Muscle of leg (tissue), 11 donors: Measurements from ENCODE around the gene MAML2. TPM values are rescaled to one million over a fixed set of nuclear protein-coding genes. Genes with fewer than 3 reads are reported as not detected.

Experiments used
- DNase-seq: peaks from one replicate; pipeline ENCODE4 v3.0.0; 2013
- H3K27ac ChIP-seq: one replicate; pipeline ENCODE4 v1.5.1; 2013; ENCODE audit warnings: mild to moderate bottlenecking, low read length, control low read depth
- H3K27me3 ChIP-seq: one replicate; pipeline ENCODE4 v1.6.1; 2013; ENCODE audit warnings: low read length; ENCODE audit not compliant: control insufficient read depth, insufficient read depth
- H3K36me3 ChIP-seq: one replicate; pipeline ENCODE4 v1.6.1; 2013; ENCODE audit warnings: low read length; ENCODE audit not compliant: control insufficient read depth, insufficient read depth
- H3K4me1 ChIP-seq: one replicate; pipeline ENCODE4 v1.6.1; 2013; ENCODE audit warnings: low read length; ENCODE audit not compliant: control insufficient read depth, insufficient read depth
- H3K4me3 ChIP-seq: one replicate; pipeline ENCODE4 v1.5.1; 2013; ENCODE audit warnings: low read length, control low read depth
- H3K9me3 ChIP-seq: replicated peaks from 2 replicates; pipeline ENCODE4 v1.6.1; 2013; ENCODE audit warnings: low read depth, low read length; ENCODE audit not compliant: control insufficient read depth
- WGBS: methylation state at CpG from one replicate; pipeline ENCODE4 v1.1.5; 2013; ENCODE audit warnings: missing lambda C conversion rate; ENCODE audit not compliant: insufficient coverage; 5-methylcytosine and 5-hydroxymethylcytosine counted together
- polyA plus RNA-seq, 8 donors: library from polyadenylated mRNA; unstranded; fragments of 120-200 nt; gene quantifications; one replicate each; pipeline versions ENCODE4 v1.2.1 to v1.2.3, GENCODE V29; 2013; ENCODE audit warnings: inconsistent platforms in 1 of 8, low replicate concordance in 1 of 8; ENCODE audit not compliant: insufficient read length in 8 of 8, insufficient read depth in 1 of 8
- total RNA-seq: library from RNA; stranded (reverse); fragments of 120-200 nt; gene quantifications from one replicate; pipeline ENCODE4 v1.2.4, GENCODE V29; 2013

Gene MAML2
- total and polyA plus RNA-seq, 9 donors: 4.0 to 7.8 (median 5.7) TPM

DNA sequence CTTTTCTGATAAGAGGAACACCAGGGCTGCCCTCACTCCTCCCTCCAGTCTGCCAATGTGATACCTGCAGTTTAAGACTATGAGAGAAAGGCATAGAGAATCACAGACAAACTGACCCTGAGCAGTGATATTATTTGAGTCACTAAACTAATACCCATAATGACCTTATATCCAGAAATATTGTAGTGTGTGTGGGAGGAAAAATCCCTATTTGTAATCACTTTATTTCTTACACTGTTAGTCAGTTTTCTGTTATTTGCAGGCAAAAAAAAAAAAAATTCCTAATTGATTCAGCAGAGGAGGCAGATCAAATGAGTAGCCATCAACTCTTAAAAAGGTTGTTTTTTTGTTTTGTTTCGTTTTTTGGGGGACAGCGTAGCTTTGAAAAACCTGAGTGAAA, 82.5 kb downstream of the MAML2 start:
- Histone ChIP-seq H3K4me1 (no peaks in the 10 kb centered on the region), H3K27ac (no peak overlapping the region)

GRCh38 chr11:96260067-96260511, 82.9 kb downstream of the MAML2 start:
- no peak overlapping the region for H3K27ac ChIP-seq
- no peak overlapping the region for H3K4me3 ChIP-seq
- no peaks in the 10 kb centered on the region for H3K27me3 ChIP-seq
- H3K9me3 ChIP-seq: no peaks in the 10 kb centered on the region
- H3K36me3 ChIP-seq: no peaks in the 10 kb centered on the region
- WGBS: no CpG with 5 or more reads among the region's 3 CpGs
- DNase-seq: no peak
- H3K4me1 ChIP-seq: no peaks in the 10 kb centered on the region

More for the DNA sequence above, 82.5 kb downstream of the MAML2 start:
- H3K36me3 ChIP-seq: no peaks in the 10 kb centered on the region
- H3K4me3 ChIP-seq: no peak overlapping the region
- H3K9me3 ChIP-seq: no peaks in the 10 kb centered on the region
- DNase-seq: no peak
- no CpG with 5 or more reads among the region's 2 CpGs for WGBS
- no peaks in the 10 kb centered on the region for H3K27me3 ChIP-seq

DNA sequence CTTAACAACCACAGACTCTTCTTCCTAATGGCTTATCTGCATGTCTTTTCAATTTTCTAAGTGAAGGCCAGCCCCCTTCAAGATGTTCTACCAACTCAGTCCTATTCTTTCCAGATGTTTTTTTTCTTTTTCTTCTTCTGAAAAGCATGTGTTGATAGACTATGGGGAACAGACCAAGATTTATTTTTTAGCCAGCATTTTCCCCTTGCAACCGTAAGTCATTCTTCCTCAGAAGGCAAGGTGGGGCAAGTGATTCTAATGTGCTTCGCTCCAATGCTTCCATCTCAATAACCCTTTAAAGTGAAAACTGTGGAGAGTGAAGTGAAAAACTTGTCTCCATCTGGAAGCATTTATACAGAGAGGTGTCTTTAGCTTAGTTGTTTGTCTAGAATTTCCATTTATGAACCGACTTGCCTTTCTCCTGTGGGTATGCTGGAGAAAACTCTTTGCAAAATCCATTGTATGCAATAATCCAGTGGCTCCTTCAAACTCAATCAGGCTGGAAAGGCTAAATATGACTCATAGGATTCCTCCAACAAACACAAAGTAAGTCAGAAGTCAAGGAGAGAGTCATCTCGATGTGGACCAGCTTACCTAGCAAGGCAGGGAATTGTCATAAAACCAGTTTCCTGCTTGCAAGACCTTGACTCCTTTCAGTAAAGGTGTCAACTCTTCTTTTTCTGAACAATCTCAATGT, 83.7 kb downstream of the MAML2 start:
- Histone ChIP-seq H3K27ac (no peak overlapping the region), H3K4me1 (peaks cover 3% of the 10 kb centered on the region)

DNA sequence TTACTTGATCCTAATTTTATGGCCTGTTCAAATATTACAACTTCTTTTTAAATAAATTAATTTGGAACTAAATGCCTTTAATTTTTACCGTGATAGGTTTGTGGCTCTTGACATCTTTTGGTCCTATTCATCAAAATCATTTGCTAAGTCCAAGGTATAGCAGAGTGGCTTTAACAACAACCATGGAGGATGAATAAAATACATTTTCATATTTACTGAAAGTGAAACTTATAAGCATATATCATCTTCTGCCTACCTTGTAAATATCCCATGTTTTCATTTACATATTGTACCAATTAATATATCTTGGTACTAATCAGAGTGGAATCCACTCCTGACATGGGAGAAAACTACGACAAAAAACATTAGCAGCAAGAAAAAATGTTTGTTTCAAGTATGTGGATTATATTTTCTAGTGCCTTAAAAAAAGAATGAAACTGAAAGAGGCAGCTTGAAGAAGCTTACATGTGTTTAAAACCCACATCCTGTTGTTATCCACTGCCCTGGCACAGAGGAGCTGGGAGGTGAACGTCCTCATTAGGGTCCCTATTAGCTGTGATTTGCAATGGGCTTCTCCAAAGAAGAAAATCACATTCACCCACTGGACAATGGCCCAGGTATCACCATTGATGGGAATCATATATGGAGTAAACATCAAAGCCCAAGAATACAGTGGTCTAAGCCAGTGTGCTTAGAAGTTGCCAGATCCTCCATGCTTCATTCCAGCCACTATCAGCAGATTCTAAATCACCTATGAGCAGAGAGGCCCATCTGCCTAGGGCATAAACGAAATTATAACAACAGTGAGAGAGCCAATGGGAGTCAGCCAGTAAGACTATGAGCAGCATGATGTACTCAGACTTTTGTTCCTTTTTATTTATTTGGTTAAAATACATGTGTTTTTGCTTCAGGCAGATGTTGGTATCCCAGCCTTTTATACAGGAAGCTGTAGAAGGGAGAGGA, 84.7 kb downstream of the MAML2 start:
- WGBS: no CpG with 5 or more reads among the region's 4 CpGs
- Histone ChIP-seq H3K9me3 (no peaks in the 10 kb centered on the region), H3K36me3 (no peaks in the 10 kb centered on the region), H3K4me3 (no peak overlapping the region), H3K4me1 (peaks cover 3% of the 10 kb centered on the region), H3K27me3 (no peaks in the 10 kb centered on the region), H3K27ac (peak overlapping the region; percentile 64)
- DNase-seq: peak; percentile 56

More for the DNA sequence above, 83.7 kb downstream of the MAML2 start:
- Histone ChIP-seq H3K27me3 (no peaks in the 10 kb centered on the region), H3K4me3 (no peak overlapping the region), H3K9me3 (no peaks in the 10 kb centered on the region), H3K36me3 (no peaks in the 10 kb centered on the region)
- DNase-seq: peak; percentile 66
- WGBS: no CpG with 5 or more reads among the region's 4 CpGs

- no peak overlapping the region for H3K27ac ChIP-seq
- no peaks in the 10 kb centered on the region for H3K27me3 ChIP-seq
- DNase-seq: no peak
- H3K9me3 ChIP-seq: no peaks in the 10 kb centered on the region
- peaks cover 3% of the 10 kb centered on the region for H3K4me1 ChIP-seq
- no peaks in the 10 kb centered on the region for H3K36me3 ChIP-seq
- no peak overlapping the region for H3K4me3 ChIP-seq
Measured at GRCh38 chr11:96257036-96257435, 86.0 kb downstream of the MAML2 start.

- H3K27ac ChIP-seq: peak overlapping the region; percentile 15
- no peak for DNase-seq
- H3K36me3 ChIP-seq: no peaks in the 10 kb centered on the region
- H3K27me3 ChIP-seq: no peaks in the 10 kb centered on the region
- H3K9me3 ChIP-seq: no peaks in the 10 kb centered on the region
- H3K4me3 ChIP-seq: no peak overlapping the region
- WGBS: 58% methylated on average over 3 of the region's 8 CpGs
- peaks cover 3% of the 10 kb centered on the region for H3K4me1 ChIP-seq
Measured at GRCh38 chr11:96256215-96257011, 86.6 kb downstream of the MAML2 start.

DNA sequence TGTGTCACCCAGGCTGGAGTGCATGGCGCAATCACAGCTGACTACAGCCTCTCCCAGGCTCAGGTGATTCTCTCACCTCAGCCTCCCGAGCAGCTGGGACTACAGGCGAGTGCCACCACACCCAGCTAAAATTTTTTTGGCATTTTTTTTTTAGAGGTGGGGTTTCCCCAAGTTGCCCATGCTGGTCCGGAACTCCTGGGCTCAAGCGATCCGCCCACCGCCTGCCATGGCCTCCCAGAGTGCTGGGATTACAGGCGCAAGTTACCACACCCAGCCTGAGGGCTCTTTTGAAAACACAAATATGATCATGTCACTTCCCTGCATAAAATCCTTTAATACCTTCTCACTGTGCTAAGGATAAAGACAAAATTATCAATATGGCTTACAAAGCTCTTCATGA, 88.1 kb downstream of the MAML2 start:
- DNase-seq: no peak
- Histone ChIP-seq H3K9me3 (no peaks in the 10 kb centered on the region), H3K4me3 (no peak overlapping the region), H3K4me1 (peaks cover 3% of the 10 kb centered on the region), H3K27ac (peak overlapping the region; percentile 50), H3K36me3 (no peaks in the 10 kb centered on the region), H3K27me3 (no peaks in the 10 kb centered on the region)
- 80% methylated on average over 1 of the region's 8 CpGs for WGBS

DNA sequence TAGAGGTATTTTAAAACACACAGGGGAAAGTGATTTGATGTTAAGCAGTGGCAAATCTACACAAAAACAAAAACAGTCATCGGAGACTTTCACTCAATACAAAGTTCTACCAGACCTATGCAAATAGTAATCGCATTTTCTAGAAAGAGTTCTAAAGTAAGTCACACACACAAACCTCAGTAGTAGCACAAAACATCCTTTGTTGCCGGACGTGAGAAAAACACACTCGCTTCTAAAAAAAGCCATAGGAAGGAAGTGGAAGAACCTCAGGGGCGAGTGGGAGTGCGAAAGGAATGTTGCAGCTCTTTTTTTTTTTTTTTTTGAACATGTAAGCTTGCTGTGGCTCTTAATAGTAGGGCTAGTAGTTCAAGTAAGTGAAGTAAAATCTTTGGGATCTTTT, 88.9 kb downstream of the MAML2 start:
- H3K27ac ChIP-seq: peak overlapping the region; percentile 36
- DNase-seq: peak; percentile 79
- peaks cover 3% of the 10 kb centered on the region for H3K4me1 ChIP-seq
- H3K9me3 ChIP-seq: no peaks in the 10 kb centered on the region
- no peaks in the 10 kb centered on the region for H3K27me3 ChIP-seq
- no peak overlapping the region for H3K4me3 ChIP-seq
- H3K36me3 ChIP-seq: no peaks in the 10 kb centered on the region
- WGBS: no CpG with 5 or more reads among the region's 7 CpGs

DNA sequence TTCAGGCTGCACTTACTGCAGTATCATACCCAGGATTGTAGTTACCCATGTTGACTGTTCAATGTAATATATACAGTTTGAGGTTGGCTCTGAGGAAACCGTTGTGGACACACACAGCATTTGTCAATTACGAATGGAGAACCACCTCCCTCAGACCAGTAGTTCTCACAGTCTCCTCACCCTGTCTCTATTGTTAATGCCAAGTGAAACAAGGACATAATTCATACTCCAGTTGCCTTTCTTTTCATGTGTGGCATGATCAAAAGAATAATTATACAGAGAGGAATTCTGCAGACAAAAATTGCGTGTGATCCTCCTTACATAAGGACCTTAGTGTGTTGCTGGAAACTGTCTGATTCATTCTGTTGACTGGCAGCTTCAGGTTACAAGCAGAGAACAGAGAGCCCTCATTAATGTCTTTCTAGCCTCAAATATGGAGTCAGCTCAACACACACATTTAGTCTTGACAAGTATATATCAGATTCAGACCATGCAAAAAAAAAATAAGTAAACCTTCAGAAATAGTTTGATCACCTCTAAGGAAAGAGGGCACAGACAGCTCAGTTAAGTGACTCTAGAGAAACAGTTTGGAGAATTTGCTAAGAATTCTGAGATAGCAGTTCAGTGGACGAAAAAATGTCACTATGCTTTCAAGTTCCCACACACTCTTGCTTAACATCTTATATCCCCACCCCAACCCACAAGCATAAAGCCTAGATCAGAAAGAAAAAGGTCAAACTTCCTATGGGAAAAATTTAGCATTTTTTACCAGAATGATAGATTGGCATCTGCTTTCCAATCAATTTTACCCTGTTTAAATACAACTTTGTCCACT, 96.1 kb downstream of the MAML2 start:
- no peaks in the 10 kb centered on the region for H3K9me3 ChIP-seq
- DNase-seq: no peak
- no peak overlapping the region for H3K4me3 ChIP-seq
- peaks cover 8% of the 10 kb centered on the region for H3K4me1 ChIP-seq
- H3K36me3 ChIP-seq: no peaks in the 10 kb centered on the region
- H3K27ac ChIP-seq: no peak overlapping the region
- no CpG with 5 or more reads among the region's 4 CpGs for WGBS
- H3K27me3 ChIP-seq: no peaks in the 10 kb centered on the region
